Loucy (cell line): ENCODE results near the gene FLACC1.

Experiments used
- CTCF ChIP-seq: fragments of 200-600 bp; sonication (generic); conservative IDR thresholded peaks from 2 replicates; pipeline ENCODE4 v1.5.1; 2014; ENCODE audit warnings: mild to moderate bottlenecking, antibody characterized with exemption, low read length
- EZH2phosphoT487 ChIP-seq: fragments of 200-600 bp; IDR thresholded peaks from 2 replicates; pipeline ENCODE4 v1.6.1; 2018; ENCODE audit warnings: antibody characterized with exemption, mild to moderate bottlenecking, moderate library complexity, borderline replicate concordance

- TF ChIP-seq CTCF = no peak
- TF ChIP-seq EZH2phosphoT487 = no peak
Measured at GRCh38 chr2:201248288-201248844, 108.8 kb downstream of the FLACC1 start.
